ENCODE data around the gene HAUS8. TPM values are rescaled to one million over a fixed set of nuclear protein-coding genes. Genes with fewer than 3 reads are reported as not detected.

The HAUS8 gene
- total RNA-seq, 1 donor from 2014 or later, result 9.1 TPM

DNA sequence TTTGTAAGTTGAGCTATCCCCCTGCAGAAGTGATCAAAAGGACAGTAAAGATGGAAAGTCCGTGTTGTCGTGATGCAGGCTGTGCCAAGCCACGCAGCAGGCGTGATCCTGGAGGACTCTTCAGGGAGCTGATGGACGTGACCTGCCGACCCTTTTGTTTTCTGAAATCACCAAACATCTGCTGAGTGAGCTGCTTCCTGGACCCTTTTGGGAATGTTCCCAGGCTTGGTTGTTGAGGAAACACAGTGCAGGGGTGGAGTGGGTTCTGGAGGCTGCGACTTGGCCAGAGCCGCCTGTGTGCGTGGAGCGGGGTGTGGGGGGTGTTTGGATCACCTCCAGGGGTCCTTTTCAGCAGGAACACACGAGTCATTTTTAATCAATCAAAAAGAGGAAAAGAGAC lies 33.3 kb downstream of the HAUS8 start:
- Mint-ChIP-seq H3K36me3 (ENCODE audit: unreplicated experiment) (no peaks in the 10 kb centered on the region), H3K4me1 (ENCODE audit: low read depth, unreplicated experiment) (peaks cover 6% of the 10 kb centered on the region), H3K27ac (ENCODE audit: unreplicated experiment) (peak overlapping the region; percentile 41), H3K27me3 (ENCODE audit: unreplicated experiment) (peaks cover 12% of the 10 kb centered on the region), H3K4me3 (ENCODE audit: unreplicated experiment) (peak overlapping the region; percentile 8), H3K9me3 (ENCODE audit: unreplicated experiment) (peaks cover 2% of the 10 kb centered on the region)
- no peak for DNase-seq
- TF ChIP-seq, protein P1, sequence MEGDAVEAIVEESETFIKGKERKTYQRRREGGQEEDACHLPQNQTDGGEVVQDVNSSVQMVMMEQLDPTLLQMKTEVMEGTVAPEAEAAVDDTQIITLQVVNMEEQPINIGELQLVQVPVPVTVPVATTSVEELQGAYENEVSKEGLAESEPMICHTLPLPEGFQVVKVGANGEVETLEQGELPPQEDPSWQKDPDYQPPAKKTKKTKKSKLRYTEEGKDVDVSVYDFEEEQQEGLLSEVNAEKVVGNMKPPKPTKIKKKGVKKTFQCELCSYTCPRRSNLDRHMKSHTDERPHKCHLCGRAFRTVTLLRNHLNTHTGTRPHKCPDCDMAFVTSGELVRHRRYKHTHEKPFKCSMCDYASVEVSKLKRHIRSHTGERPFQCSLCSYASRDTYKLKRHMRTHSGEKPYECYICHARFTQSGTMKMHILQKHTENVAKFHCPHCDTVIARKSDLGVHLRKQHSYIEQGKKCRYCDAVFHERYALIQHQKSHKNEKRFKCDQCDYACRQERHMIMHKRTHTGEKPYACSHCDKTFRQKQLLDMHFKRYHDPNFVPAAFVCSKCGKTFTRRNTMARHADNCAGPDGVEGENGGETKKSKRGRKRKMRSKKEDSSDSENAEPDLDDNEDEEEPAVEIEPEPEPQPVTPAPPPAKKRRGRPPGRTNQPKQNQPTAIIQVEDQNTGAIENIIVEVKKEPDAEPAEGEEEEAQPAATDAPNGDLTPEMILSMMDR (IDR thresholded peaks at IDR 0.05; ENCODE audit: partially characterized antibody, unreplicated experiment), result no peak

DNA sequence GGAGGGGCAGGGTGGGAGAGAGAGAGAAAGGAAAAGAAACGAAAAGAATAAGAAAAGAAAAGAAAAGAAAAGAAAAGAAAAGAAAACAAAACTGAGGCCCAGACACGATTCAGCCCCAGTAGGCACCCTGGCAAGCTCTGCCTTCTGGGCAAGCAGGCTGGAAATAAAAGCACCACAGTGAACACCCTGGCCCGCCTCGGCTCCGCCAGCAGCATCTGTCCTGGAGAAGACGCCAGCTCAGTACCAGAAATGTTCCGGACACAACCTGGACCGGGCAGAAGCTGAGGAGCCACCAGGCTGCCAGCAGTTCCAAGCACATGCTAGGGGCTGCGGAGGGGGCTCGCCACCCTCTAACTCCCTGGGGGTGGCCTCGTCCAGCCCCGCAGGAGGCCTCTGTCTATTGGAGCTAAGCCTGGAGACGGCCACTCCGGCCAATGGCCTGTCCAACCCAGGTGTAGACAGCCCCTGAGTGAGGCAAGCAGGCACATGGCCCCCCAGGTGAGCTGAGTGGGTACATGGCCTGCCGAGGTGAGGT lies 37.2 kb downstream of the HAUS8 start:
- no peak overlapping the region for H3K27ac Mint-ChIP-seq (ENCODE audit: unreplicated experiment)
- no peak overlapping the region for H3K4me3 Mint-ChIP-seq (ENCODE audit: unreplicated experiment)
- peaks cover 12% of the 10 kb centered on the region for H3K27me3 Mint-ChIP-seq (ENCODE audit: unreplicated experiment)
- DNase-seq, result no peak
- H3K4me1 Mint-ChIP-seq (ENCODE audit: low read depth, unreplicated experiment), result peaks cover 6% of the 10 kb centered on the region
- H3K9me3 Mint-ChIP-seq (ENCODE audit: unreplicated experiment), result peaks cover 2% of the 10 kb centered on the region
- TF ChIP-seq, protein P1 (IDR thresholded peaks at IDR 0.05; ENCODE audit: partially characterized antibody, unreplicated experiment), result no peak
- H3K36me3 Mint-ChIP-seq (ENCODE audit: unreplicated experiment), result no peaks in the 10 kb centered on the region

DNA sequence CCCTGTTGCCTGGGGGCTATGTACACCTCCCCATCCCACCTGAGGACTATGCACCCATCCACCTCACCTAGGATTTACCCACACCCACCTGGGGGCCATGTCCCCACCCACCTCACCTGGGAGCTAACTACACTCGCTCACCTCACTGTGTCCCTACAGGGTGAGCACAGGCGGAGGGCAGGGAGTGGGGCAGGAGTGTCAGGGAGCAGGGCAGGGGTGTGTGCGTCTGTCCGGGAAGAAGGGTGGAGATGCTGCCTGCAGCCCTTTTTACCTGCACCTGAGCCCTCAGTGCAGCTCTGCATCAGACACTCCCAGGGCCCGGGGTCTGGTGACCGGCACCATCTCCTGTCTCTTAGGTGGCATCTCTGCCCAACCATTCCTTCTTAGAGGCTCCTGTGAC lies 38.1 kb downstream of the HAUS8 start:
- Mint-ChIP-seq H3K9me3 (ENCODE audit: unreplicated experiment) (peaks cover 2% of the 10 kb centered on the region), H3K4me3 (ENCODE audit: unreplicated experiment) (no peak overlapping the region), H3K36me3 (ENCODE audit: unreplicated experiment) (no peaks in the 10 kb centered on the region), H3K27me3 (ENCODE audit: unreplicated experiment) (peaks cover 14% of the 10 kb centered on the region), H3K27ac (ENCODE audit: unreplicated experiment) (no peak overlapping the region), H3K4me1 (ENCODE audit: low read depth, unreplicated experiment) (peaks cover 6% of the 10 kb centered on the region)
- no peak for DNase-seq
- TF ChIP-seq, protein P1 (IDR thresholded peaks at IDR 0.05; ENCODE audit: partially characterized antibody, unreplicated experiment), result no peak

DNA sequence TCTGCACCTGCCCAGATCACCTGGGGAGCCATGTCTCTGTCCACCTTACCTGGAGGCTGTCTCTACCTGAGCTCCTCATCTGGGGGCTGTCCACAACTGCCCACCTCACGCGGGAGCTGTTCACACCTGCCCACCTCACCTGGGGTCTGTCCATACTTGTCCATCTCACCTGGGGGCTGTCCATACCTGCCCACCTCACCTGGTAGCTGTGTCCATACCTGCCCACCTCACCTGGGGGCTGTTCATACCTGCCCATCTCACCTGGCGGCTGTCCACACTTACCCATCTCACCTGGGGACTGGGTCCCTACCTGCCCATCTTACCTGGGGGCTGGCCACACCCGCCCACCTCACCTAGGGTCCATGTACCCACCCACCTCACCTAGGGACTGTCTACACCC lies 38.6 kb downstream of the HAUS8 start:
- no peak overlapping the region for H3K4me3 Mint-ChIP-seq (ENCODE audit: unreplicated experiment)
- peaks cover 12% of the 10 kb centered on the region for H3K27me3 Mint-ChIP-seq (ENCODE audit: unreplicated experiment)
- DNase-seq, result no peak
- peaks cover 2% of the 10 kb centered on the region for H3K9me3 Mint-ChIP-seq (ENCODE audit: unreplicated experiment)
- peaks cover 1% of the 10 kb centered on the region for H3K4me1 Mint-ChIP-seq (ENCODE audit: low read depth, unreplicated experiment)
- no peak overlapping the region for H3K27ac Mint-ChIP-seq (ENCODE audit: unreplicated experiment)
- no peaks in the 10 kb centered on the region for H3K36me3 Mint-ChIP-seq (ENCODE audit: unreplicated experiment)
- TF ChIP-seq, protein P1 (IDR thresholded peaks at IDR 0.05; ENCODE audit: partially characterized antibody, unreplicated experiment), result no peak

DNA sequence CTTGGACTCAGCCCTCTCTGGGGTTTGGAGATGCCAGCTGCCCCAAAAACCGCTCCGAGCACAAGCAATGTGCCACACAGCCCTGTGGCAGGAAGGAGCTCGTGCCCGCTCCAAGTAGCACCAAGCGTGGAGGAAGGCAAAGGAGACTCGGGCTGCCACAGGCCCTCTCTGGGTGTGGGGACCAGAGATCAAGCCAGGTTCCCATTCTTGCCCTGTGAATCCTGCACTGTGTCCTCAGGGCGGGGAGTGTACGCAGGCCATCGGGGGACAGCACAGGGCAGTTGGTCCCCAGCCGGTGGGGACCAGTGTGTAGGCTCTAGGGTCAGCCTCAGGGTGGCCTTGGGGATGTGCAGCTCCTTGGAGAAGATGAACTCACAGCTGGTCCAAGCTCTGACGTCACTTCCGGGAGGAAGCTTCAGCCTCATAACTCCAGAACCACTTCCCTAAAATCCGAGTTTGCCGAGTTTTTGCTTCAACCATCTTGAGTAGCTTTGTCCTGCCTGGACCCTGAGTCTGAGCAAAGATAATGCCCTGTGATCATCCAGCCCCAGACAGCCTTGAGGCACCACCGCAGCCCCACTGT lies 39.3 kb downstream of the HAUS8 start:
- Mint-ChIP-seq H3K27me3 (ENCODE audit: unreplicated experiment) (peaks cover 10% of the 10 kb centered on the region), H3K27ac (ENCODE audit: unreplicated experiment) (no peak overlapping the region), H3K4me3 (ENCODE audit: unreplicated experiment) (no peak overlapping the region), H3K36me3 (ENCODE audit: unreplicated experiment) (no peaks in the 10 kb centered on the region), H3K4me1 (ENCODE audit: low read depth, unreplicated experiment) (no peaks in the 10 kb centered on the region), H3K9me3 (ENCODE audit: unreplicated experiment) (no peaks in the 10 kb centered on the region)
- no peak for DNase-seq
- TF ChIP-seq, protein P1 (IDR thresholded peaks at IDR 0.05; ENCODE audit: partially characterized antibody, unreplicated experiment), result no peak

All from glutamatergic neuron (in vitro differentiated cells).